Astrocyte (in vitro differentiated cells and primary cell): ENCODE measurements around the gene LEMD2.

Source experiments
- EZH2 ChIP-seq: IDR thresholded peaks from 2 replicates; pipeline ENCODE4 v1.6.1; 2012; ENCODE audit warnings: mild to moderate bottlenecking, low read length, inconsistent platforms; ENCODE audit not compliant: insufficient read depth
- TF ChIP-seq, protein P1 (sequence below): IDR thresholded peaks from 2 replicates; pipeline ENCODE4 v1.5.1; 2011; ENCODE audit warnings: low read depth, mild to moderate bottlenecking, inconsistent platforms, low read length, moderate library complexity; ENCODE audit not compliant: insufficient read depth

DNA sequence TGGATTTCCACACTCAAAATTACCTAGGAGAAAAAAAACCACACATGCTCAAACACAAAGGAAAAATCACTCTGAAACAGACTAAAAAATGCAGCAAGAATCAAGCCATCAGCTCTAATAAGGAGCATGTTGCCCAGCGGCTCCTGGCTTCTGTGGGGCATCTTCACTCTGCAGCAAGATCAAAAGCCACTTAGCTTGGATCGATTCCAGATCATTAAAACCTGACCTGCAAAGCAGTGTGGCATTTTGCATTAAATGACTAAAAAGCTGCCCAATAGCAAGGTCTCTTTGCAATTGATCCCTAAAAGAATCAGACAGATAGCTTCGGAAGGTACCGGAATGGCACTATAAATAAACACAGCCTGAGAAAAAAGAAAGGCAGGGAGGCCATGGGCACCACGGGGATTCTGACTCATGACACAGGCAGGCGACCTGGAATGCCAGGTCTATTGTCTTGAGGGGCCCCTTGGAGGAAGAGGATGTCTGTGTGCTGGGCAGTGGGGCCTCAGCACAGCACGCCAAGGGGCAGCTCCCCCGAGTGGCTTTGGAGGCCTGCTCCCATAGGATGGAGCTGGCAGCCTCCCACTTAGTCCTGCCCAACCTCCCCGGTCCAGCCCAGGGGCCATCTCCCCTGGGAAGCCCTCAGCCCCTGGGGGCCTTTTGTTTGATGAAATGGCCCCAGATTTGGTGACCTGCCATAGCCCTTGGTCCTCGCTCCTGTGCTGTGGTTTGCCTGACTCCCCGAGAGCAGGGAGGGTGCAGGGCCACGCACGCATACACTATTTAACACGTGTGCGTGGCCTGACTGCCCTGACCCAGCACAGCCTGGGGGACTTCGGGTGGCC, 7.6 kb downstream of the LEMD2 start:
- TF ChIP-seq, protein P1, sequence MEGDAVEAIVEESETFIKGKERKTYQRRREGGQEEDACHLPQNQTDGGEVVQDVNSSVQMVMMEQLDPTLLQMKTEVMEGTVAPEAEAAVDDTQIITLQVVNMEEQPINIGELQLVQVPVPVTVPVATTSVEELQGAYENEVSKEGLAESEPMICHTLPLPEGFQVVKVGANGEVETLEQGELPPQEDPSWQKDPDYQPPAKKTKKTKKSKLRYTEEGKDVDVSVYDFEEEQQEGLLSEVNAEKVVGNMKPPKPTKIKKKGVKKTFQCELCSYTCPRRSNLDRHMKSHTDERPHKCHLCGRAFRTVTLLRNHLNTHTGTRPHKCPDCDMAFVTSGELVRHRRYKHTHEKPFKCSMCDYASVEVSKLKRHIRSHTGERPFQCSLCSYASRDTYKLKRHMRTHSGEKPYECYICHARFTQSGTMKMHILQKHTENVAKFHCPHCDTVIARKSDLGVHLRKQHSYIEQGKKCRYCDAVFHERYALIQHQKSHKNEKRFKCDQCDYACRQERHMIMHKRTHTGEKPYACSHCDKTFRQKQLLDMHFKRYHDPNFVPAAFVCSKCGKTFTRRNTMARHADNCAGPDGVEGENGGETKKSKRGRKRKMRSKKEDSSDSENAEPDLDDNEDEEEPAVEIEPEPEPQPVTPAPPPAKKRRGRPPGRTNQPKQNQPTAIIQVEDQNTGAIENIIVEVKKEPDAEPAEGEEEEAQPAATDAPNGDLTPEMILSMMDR = no peak
- no peak for TF ChIP-seq EZH2
